Stimulated activated CD8-positive, alpha-beta memory T cell treated with anti-CD3 and anti-CD28 coated beads, Interleukin-15, amount 100 ng/mL, for 24 hours (primary cell): ENCODE data around the gene ADRB2.

Source experiments
- DNase-seq: peaks from one replicate; pipeline ENCODE4 v3.0.0-alpha.2; 2020; ENCODE audit warnings: low read depth

ADRB2 gene

GRCh38 chr5:148805326-148806290 lies 20.8 kb upstream of the ADRB2 start:
- DNase-seq: no peak

- DNase-seq: no peak
Observed at GRCh38 chr5:148806520-148806931, 19.9 kb upstream of the ADRB2 start.

GRCh38 chr5:148807851-148808250 lies 18.6 kb upstream of the ADRB2 start:
- DNase-seq: no peak

GRCh38 chr5:148808864-148809642 lies 17.4 kb upstream of the ADRB2 start:
- DNase-seq: no peak

- DNase-seq: no peak
Observed at GRCh38 chr5:148809781-148810524, 16.5 kb upstream of the ADRB2 start.

GRCh38 chr5:148810823-148811222 lies 15.6 kb upstream of the ADRB2 start:
- no peak for DNase-seq

- no peak for DNase-seq
Observed at GRCh38 chr5:148811756-148812155, 14.7 kb upstream of the ADRB2 start.

- DNase-seq: no peak
Observed at GRCh38 chr5:148815086-148815485, 11.3 kb upstream of the ADRB2 start.

- no peak for DNase-seq
Observed at GRCh38 chr5:148815578-148815977, 10.8 kb upstream of the ADRB2 start.

- DNase-seq: no peak
Observed at GRCh38 chr5:148816357-148816756, 10.1 kb upstream of the ADRB2 start.

GRCh38 chr5:148816782-148817181 lies 9.6 kb upstream of the ADRB2 start:
- no peak for DNase-seq

- DNase-seq: no peak
Observed at GRCh38 chr5:148817606-148818005, 8.8 kb upstream of the ADRB2 start.

GRCh38 chr5:148820461-148821395 lies 5.7 kb upstream of the ADRB2 start:
- DNase-seq: no peak

GRCh38 chr5:148823871-148824270 lies 2.5 kb upstream of the ADRB2 start:
- DNase-seq: no peak

- no peak for DNase-seq
Observed at GRCh38 chr5:148825716-148826052, 727 bp upstream of the ADRB2 start.

GRCh38 chr5:148826739-148827070 lies 294 bp downstream of the ADRB2 start:
- DNase-seq: no peak

GRCh38 chr5:148827723-148828122 lies 1.3 kb downstream of the ADRB2 start:
- no peak for DNase-seq

GRCh38 chr5:148828511-148829247 lies 2.3 kb downstream of the ADRB2 start:
- no peak for DNase-seq

- no peak for DNase-seq
Observed at GRCh38 chr5:148829248-148829594, 2.8 kb downstream of the ADRB2 start.

GRCh38 chr5:148829734-148830133 lies 3.3 kb downstream of the ADRB2 start:
- no peak for DNase-seq

- DNase-seq: no peak
Observed at GRCh38 chr5:148830211-148830610, 3.8 kb downstream of the ADRB2 start.
